Measurements from ENCODE around the gene ARHGEF40.

Gene ARHGEF40

GRCh38 chr14:21026274-21026987 lies 43.7 kb upstream of the ARHGEF40 start:
- H3K4ac ChIP-seq (ENCODE audit: low read length), result no peak overlapping the region
- H3K27me3 ChIP-seq (ENCODE audit: control insufficient read depth in 3 of 3, insufficient read depth in 3 of 3, low read depth in 1 of 3, low read length in 3 of 3), result peaks cover 8 to 93% (median 36%) of the 10 kb centered on the region in 3 experiments
- H3K36me3 ChIP-seq (replicated peaks in 1 of 2; ENCODE audit: control insufficient read depth in 2 of 2, insufficient read depth in 2 of 2, low read length in 2 of 2), result no peaks in the 10 kb centered on the region
- H3K23ac ChIP-seq (ENCODE audit: low read depth, low read length, poor library complexity), result no peak overlapping the region
- H3K79me1 ChIP-seq (ENCODE audit: low read depth, low read length), result no peaks in the 10 kb centered on the region
- no peak overlapping the region for H3K27ac ChIP-seq (replicated peaks; ENCODE audit: low read length)
- H3K4me3 ChIP-seq (ENCODE audit: low read length in 2 of 2), result no peak overlapping the region
- H2AK5ac ChIP-seq (ENCODE audit: low read depth, low read length), result peak overlapping the region; percentile 36
- no peak overlapping the region for H4K91ac ChIP-seq (ENCODE audit: low read depth, low read length, poor library complexity)
- no peak for DNase-seq (ENCODE audit: low spot score)
- H2AFZ ChIP-seq (ENCODE audit: low read length), result no peak overlapping the region
- H3K9ac ChIP-seq (ENCODE audit: low read depth, low read length, poor library complexity), result no peak overlapping the region
- H2BK5ac ChIP-seq (ENCODE audit: low read length), result peak overlapping the region; percentile 5
- H3K4me2 ChIP-seq (ENCODE audit: insufficient read depth, low read length, poor library complexity, severe bottlenecking), result peak overlapping the region; percentile 94
- H3K4me1 ChIP-seq (ENCODE audit: control insufficient read depth in 2 of 2, insufficient read depth in 1 of 2, low read depth in 1 of 2, low read length in 2 of 2), result peaks cover 4 to 13% of the 10 kb centered on the region in 2 donors
- H3K9me3 ChIP-seq (replicated peaks in 1 of 2; ENCODE audit: control insufficient read depth in 2 of 2, insufficient read depth in 1 of 2, low read depth in 1 of 2, low read length in 2 of 2), result peaks cover 0 to 6% of the 10 kb centered on the region in 2 donors
- no peak overlapping the region for H2BK12ac ChIP-seq (ENCODE audit: low read length)
- no peak overlapping the region for H2BK120ac ChIP-seq (ENCODE audit: low read depth, low read length)
- H4K8ac ChIP-seq (ENCODE audit: low read depth, low read length), result no peak overlapping the region
- no peak overlapping the region for H3K14ac ChIP-seq (ENCODE audit: low read length)
- H3K18ac ChIP-seq (ENCODE audit: low read length), result peak overlapping the region; percentile 55
- H2BK15ac ChIP-seq (ENCODE audit: low read length), result no peak overlapping the region
- no CpG with 5 or more reads among the region's 7 CpGs for WGBS, 2 donors (ENCODE audit: extremely low coverage in 2 of 2, insufficient read length in 2 of 2, insufficient replicate concordance in 1 of 2)

DNA sequence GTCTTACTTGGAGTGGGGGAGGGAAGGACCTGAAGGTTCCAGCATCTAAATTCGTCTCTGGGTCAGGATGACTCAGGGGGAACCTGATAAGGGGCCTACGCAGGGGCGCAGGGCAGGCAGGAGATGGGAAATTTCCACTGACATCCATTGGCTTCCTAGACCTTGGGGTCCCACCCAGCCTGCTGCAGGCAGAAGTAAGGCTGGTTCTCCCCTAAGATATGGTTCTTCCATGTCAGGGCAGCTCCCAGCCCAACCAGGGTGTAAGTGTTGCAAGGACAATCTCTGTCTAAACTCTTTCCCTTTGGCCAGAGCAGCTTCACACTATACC lies 43.2 kb upstream of the ARHGEF40 start:
- H3K9me3 ChIP-seq (replicated peaks in 1 of 2; ENCODE audit: control insufficient read depth in 2 of 2, insufficient read depth in 1 of 2, low read depth in 1 of 2, low read length in 2 of 2), result peaks cover 0 to 6% of the 10 kb centered on the region in 2 donors
- H3K36me3 ChIP-seq (replicated peaks in 1 of 2; ENCODE audit: control insufficient read depth in 2 of 2, insufficient read depth in 2 of 2, low read length in 2 of 2), result no peaks in the 10 kb centered on the region
- no peak overlapping the region for H3K14ac ChIP-seq (ENCODE audit: low read length)
- H3K9ac ChIP-seq (ENCODE audit: low read depth, low read length, poor library complexity), result no peak overlapping the region
- no peak overlapping the region for H2BK5ac ChIP-seq (ENCODE audit: low read length)
- H3K4me1 ChIP-seq (ENCODE audit: control insufficient read depth in 2 of 2, insufficient read depth in 1 of 2, low read depth in 1 of 2, low read length in 2 of 2), result peaks cover 4 to 13% of the 10 kb centered on the region in 2 donors
- no peak overlapping the region for H3K23ac ChIP-seq (ENCODE audit: low read depth, low read length, poor library complexity)
- peaks cover 8 to 93% (median 36%) of the 10 kb centered on the region in 3 experiments for H3K27me3 ChIP-seq (ENCODE audit: control insufficient read depth in 3 of 3, insufficient read depth in 3 of 3, low read depth in 1 of 3, low read length in 3 of 3)
- H2AFZ ChIP-seq (ENCODE audit: low read length), result no peak overlapping the region
- H2AK5ac ChIP-seq (ENCODE audit: low read depth, low read length), result no peak overlapping the region
- no peak for DNase-seq (ENCODE audit: low spot score)
- H3K18ac ChIP-seq (ENCODE audit: low read length), result peak overlapping the region; percentile 52
- no peak overlapping the region for H2BK15ac ChIP-seq (ENCODE audit: low read length)
- H2BK120ac ChIP-seq (ENCODE audit: low read depth, low read length), result no peak overlapping the region
- no peak overlapping the region for H4K8ac ChIP-seq (ENCODE audit: low read depth, low read length)
- no peaks in the 10 kb centered on the region for H3K79me1 ChIP-seq (ENCODE audit: low read depth, low read length)
- no peak overlapping the region for H4K91ac ChIP-seq (ENCODE audit: low read depth, low read length, poor library complexity)
- no CpG with 5 or more reads among the region's 3 CpGs for WGBS, 2 donors (ENCODE audit: extremely low coverage in 2 of 2, insufficient read length in 2 of 2, insufficient replicate concordance in 1 of 2)
- no peak overlapping the region for H3K27ac ChIP-seq (replicated peaks; ENCODE audit: low read length)
- H2BK12ac ChIP-seq (ENCODE audit: low read length), result no peak overlapping the region
- H3K4me2 ChIP-seq (ENCODE audit: insufficient read depth, low read length, poor library complexity, severe bottlenecking), result no peak overlapping the region
- H3K4ac ChIP-seq (ENCODE audit: low read length), result no peak overlapping the region
- H3K4me3 ChIP-seq (ENCODE audit: low read length in 2 of 2), result no peak overlapping the region

GRCh38 chr14:21029917-21030316 lies 40.2 kb upstream of the ARHGEF40 start, which contains the start of gene TPPP2:
Gene TPPP2 (plus strand): TSS chr14:21030217. CDS start chr14:21030582, 365 bp downstream.
- no CpG with 5 or more reads among the region's 5 CpGs for WGBS, 2 donors (ENCODE audit: extremely low coverage in 2 of 2, insufficient read length in 2 of 2, insufficient replicate concordance in 1 of 2)
- Histone ChIP-seq H2BK5ac (ENCODE audit: low read length) (no peak within 1 kb of the TSS), H3K4me3 (ENCODE audit: low read length in 2 of 2) (no peak within 1 kb of the TSS), H3K23ac (ENCODE audit: low read depth, low read length, poor library complexity) (no peak within 1 kb of the TSS), H3K9ac (ENCODE audit: low read depth, low read length, poor library complexity) (no peak within 1 kb of the TSS), H2BK15ac (ENCODE audit: low read length) (no peak within 1 kb of the TSS), H2AFZ (ENCODE audit: low read length) (no peak within 1 kb of the TSS), H3K9me3 (replicated peaks in 1 of 2; ENCODE audit: control insufficient read depth in 2 of 2, insufficient read depth in 1 of 2, low read depth in 1 of 2, low read length in 2 of 2) (no peaks in the 10 kb centered on the region), H3K79me1 (ENCODE audit: low read depth, low read length) (no peaks in the 10 kb centered on the region), H3K18ac (ENCODE audit: low read length) (no peak within 1 kb of the TSS), H3K27me3 (ENCODE audit: control insufficient read depth in 3 of 3, insufficient read depth in 3 of 3, low read depth in 1 of 3, low read length in 3 of 3) (peaks cover 0 to 93% (median 9%) of the 10 kb centered on the region in 3 experiments), H3K4ac (ENCODE audit: low read length) (no peak within 1 kb of the TSS), H3K14ac (ENCODE audit: low read length) (no peak within 1 kb of the TSS), H4K91ac (ENCODE audit: low read depth, low read length, poor library complexity) (no peak within 1 kb of the TSS), H3K4me2 (ENCODE audit: insufficient read depth, low read length, poor library complexity, severe bottlenecking) (no peak within 1 kb of the TSS), H2AK5ac (ENCODE audit: low read depth, low read length) (no peak within 1 kb of the TSS), H2BK12ac (ENCODE audit: low read length) (no peak within 1 kb of the TSS), H4K8ac (ENCODE audit: low read depth, low read length) (no peak within 1 kb of the TSS), H3K36me3 (replicated peaks in 1 of 2; ENCODE audit: control insufficient read depth in 2 of 2, insufficient read depth in 2 of 2, low read length in 2 of 2) (no peaks in the 10 kb centered on the region), H2BK120ac (ENCODE audit: low read depth, low read length) (no peak within 1 kb of the TSS), H3K27ac (replicated peaks; ENCODE audit: low read length) (no peak within 1 kb of the TSS), H3K4me1 (ENCODE audit: control insufficient read depth in 2 of 2, insufficient read depth in 1 of 2, low read depth in 1 of 2, low read length in 2 of 2) (peaks cover 4 to 9% of the 10 kb centered on the region in 2 donors)
- no peak for DNase-seq (ENCODE audit: low spot score)

GRCh38 chr14:21030531-21030930 lies 39.6 kb upstream of the ARHGEF40 start:
- Histone ChIP-seq H2BK12ac (ENCODE audit: low read length) (no peak overlapping the region), H3K4me3 (ENCODE audit: low read length in 2 of 2) (no peak overlapping the region), H4K91ac (ENCODE audit: low read depth, low read length, poor library complexity) (no peak overlapping the region)

More at GRCh38 chr14:21030531-21030930, 39.6 kb upstream of the ARHGEF40 start:
- peaks cover 0 to 95% (median 6%) of the 10 kb centered on the region in 3 experiments for H3K27me3 ChIP-seq (ENCODE audit: control insufficient read depth in 3 of 3, insufficient read depth in 3 of 3, low read depth in 1 of 3, low read length in 3 of 3)
- H2BK5ac ChIP-seq (ENCODE audit: low read length), result no peak overlapping the region
- no peak overlapping the region for H4K8ac ChIP-seq (ENCODE audit: low read depth, low read length)
- peaks cover under 1 to 9% of the 10 kb centered on the region in 2 donors for H3K4me1 ChIP-seq (ENCODE audit: control insufficient read depth in 2 of 2, insufficient read depth in 1 of 2, low read depth in 1 of 2, low read length in 2 of 2)
- no peak overlapping the region for H2BK15ac ChIP-seq (ENCODE audit: low read length)
- no peak overlapping the region for H3K9ac ChIP-seq (ENCODE audit: low read depth, low read length, poor library complexity)
- H2AK5ac ChIP-seq (ENCODE audit: low read depth, low read length), result no peak overlapping the region
- no peaks in the 10 kb centered on the region for H3K79me1 ChIP-seq (ENCODE audit: low read depth, low read length)
- no peaks in the 10 kb centered on the region for H3K9me3 ChIP-seq (replicated peaks in 1 of 2; ENCODE audit: control insufficient read depth in 2 of 2, insufficient read depth in 1 of 2, low read depth in 1 of 2, low read length in 2 of 2)
- H3K4me2 ChIP-seq (ENCODE audit: insufficient read depth, low read length, poor library complexity, severe bottlenecking), result no peak overlapping the region
- no CpG with 5 or more reads among the region's 12 CpGs for WGBS, 2 donors (ENCODE audit: extremely low coverage in 2 of 2, insufficient read length in 2 of 2, insufficient replicate concordance in 1 of 2)
- no peak overlapping the region for H3K4ac ChIP-seq (ENCODE audit: low read length)
- H3K18ac ChIP-seq (ENCODE audit: low read length), result no peak overlapping the region
- DNase-seq (ENCODE audit: low spot score), result no peak
- no peak overlapping the region for H2AFZ ChIP-seq (ENCODE audit: low read length)
- H3K27ac ChIP-seq (replicated peaks; ENCODE audit: low read length), result no peak overlapping the region
- no peak overlapping the region for H2BK120ac ChIP-seq (ENCODE audit: low read depth, low read length)
- no peak overlapping the region for H3K14ac ChIP-seq (ENCODE audit: low read length)
- H3K23ac ChIP-seq (ENCODE audit: low read depth, low read length, poor library complexity), result no peak overlapping the region
- no peaks in the 10 kb centered on the region for H3K36me3 ChIP-seq (replicated peaks in 1 of 2; ENCODE audit: control insufficient read depth in 2 of 2, insufficient read depth in 2 of 2, low read length in 2 of 2)

Data from neuronal stem cell (in vitro differentiated cells).